SK-N-MC (cell line): ENCODE measurements around the gene SLC35G6.

ENCODE experiments used
- DNase-seq: peaks from one replicate; pipeline ENCODE4 v3.0.0-alpha.2; 2011; ENCODE audit warnings: low read depth, low spot score
- H3K27ac ChIP-seq: fragments of 200-600 bp; sonication (generic); 2 replicates; pipeline ENCODE4 v1.5.1; 2016; ENCODE audit warnings: mixed run types
- H3K36me3 ChIP-seq: fragments of 200-600 bp; sonication (generic); 2 replicates; pipeline ENCODE4 v1.6.1; 2017; ENCODE audit warnings: antibody characterized with exemption, low read length, mixed read lengths; ENCODE audit not compliant: insufficient read depth
- H3K4me3 ChIP-seq: fragments of 200-600 bp; sonication (generic); 2 replicates; pipeline ENCODE4 v1.5.1; 2016
- H3K9ac ChIP-seq: fragments of 200-600 bp; sonication (generic); 2 replicates; pipeline ENCODE4 v1.8.0; 2017; ENCODE audit warnings: mixed run types, mixed read lengths; ENCODE audit not compliant: insufficient read length
- H3K9me3 ChIP-seq: fragments of 200-600 bp; sonication (generic); 2 replicates; pipeline ENCODE4 v1.6.1; 2017; ENCODE audit warnings: low read depth, mild to moderate bottlenecking, antibody characterized with exemption, low read length, moderate library complexity, mixed read lengths
- EZH2 ChIP-seq: fragments of 200-600 bp; sonication (generic); IDR thresholded peaks from one replicate; pipeline ENCODE4 v1.6.1; 2017; ENCODE audit warnings: antibody characterized with exemption
- FOXP2 ChIP-seq: optimal IDR thresholded peaks from 2 replicates; pipeline ENCODE3; 2011; ENCODE audit warnings: mild to moderate bottlenecking, moderate library complexity; ENCODE audit not compliant: insufficient read depth; ENCODE audit errors: extremely low read length, control extremely low read depth
- POLR2AphosphoS5 ChIP-seq: IDR thresholded peaks from 2 replicates; pipeline ENCODE4 v1.6.1; 2012; ENCODE audit warnings: mild to moderate bottlenecking, low read depth, low read length, borderline replicate concordance

The SLC35G6 gene

DNA sequence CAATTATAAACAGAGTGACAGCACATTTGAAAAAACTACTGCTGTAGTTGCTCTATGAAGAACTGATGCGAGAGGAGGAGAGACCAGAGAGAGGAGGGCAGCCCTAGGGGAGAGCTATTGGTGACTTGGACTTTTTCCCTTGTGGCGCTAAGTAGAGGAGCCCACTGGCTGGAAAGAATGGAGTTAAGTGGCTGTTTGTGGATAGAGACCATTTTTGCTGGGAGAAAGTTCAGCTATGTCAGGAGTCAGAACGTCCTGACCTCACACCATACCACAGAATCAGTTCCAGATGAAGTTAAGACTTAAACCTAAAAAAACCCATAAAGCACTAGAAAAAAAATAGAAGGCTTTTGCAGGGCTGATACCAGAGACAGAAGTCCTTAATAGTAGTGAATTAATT, 4.9 kb downstream of the SLC35G6 start:
- no peaks in the 10 kb centered on the region for H3K9me3 ChIP-seq
- peaks cover 32% of the 10 kb centered on the region for H3K36me3 ChIP-seq
- peak overlapping the region; percentile 100 for H3K4me3 ChIP-seq
- no peak for DNase-seq
- no peak for TF ChIP-seq POLR2AphosphoS5
- TF ChIP-seq EZH2 = no peak
- TF ChIP-seq FOXP2 = no peak
- H3K27ac ChIP-seq = peak overlapping the region; percentile 51; the same call in 1 of the 2 replicates
- H3K9ac ChIP-seq = peak overlapping the region; percentile 73

GRCh38 chr17:7490144-7490543, 8.9 kb downstream of the SLC35G6 start:
- H3K9ac ChIP-seq = no peak overlapping the region
- H3K9me3 ChIP-seq = no peaks in the 10 kb centered on the region
- H3K4me3 ChIP-seq = no peak overlapping the region
- H3K36me3 ChIP-seq = peaks cover 57% of the 10 kb centered on the region
- no peak overlapping the region for H3K27ac ChIP-seq
- TF ChIP-seq POLR2AphosphoS5 (no peak), EZH2 (no peak), FOXP2 (no peak)
- no peak for DNase-seq

- DNase-seq = no peak
- Histone ChIP-seq H3K4me3 (no peak overlapping the region), H3K9me3 (no peaks in the 10 kb centered on the region), H3K9ac (no peak overlapping the region), H3K36me3 (peaks cover 66% of the 10 kb centered on the region), H3K27ac (no peak overlapping the region)
- TF ChIP-seq EZH2 (no peak), FOXP2 (no peak), POLR2AphosphoS5 (no peak)
Observed at GRCh38 chr17:7491583-7491982, 10.3 kb downstream of the SLC35G6 start.

DNA sequence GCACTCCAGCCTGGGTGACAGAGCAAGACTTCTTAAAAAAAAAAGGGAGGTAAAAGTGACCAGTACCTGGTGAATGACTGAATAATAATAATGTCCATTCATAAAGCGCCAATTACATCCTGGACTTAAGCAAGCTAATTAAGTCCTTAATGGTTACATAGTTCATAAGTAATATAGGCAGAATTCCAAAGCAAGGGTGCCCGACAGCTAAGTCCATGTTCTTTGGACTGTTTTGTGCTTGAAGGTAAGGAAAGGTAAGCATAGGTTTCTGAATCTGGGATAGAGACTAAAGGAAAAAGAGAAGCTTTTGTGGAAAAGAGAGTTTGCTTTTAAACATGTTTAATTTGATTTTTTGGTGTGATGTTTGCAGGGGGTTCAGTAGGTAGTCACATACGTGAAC, 12.7 kb downstream of the SLC35G6 start:
- no peak overlapping the region for H3K9ac ChIP-seq
- no peak for DNase-seq
- 0 out of 2 replicates have a peak overlapping the region, but pooled peaks have one; percentile 13 for H3K27ac ChIP-seq
- no peak overlapping the region for H3K4me3 ChIP-seq
- H3K36me3 ChIP-seq = peaks cover 80% of the 10 kb centered on the region
- no peak for TF ChIP-seq POLR2AphosphoS5
- no peak for TF ChIP-seq FOXP2
- TF ChIP-seq EZH2 = no peak
- H3K9me3 ChIP-seq = no peaks in the 10 kb centered on the region

GRCh38 chr17:7495906-7496434, 14.7 kb downstream of the SLC35G6 start:
- H3K27ac ChIP-seq = no peak overlapping the region
- H3K9me3 ChIP-seq = no peaks in the 10 kb centered on the region
- no peak overlapping the region for H3K4me3 ChIP-seq
- H3K9ac ChIP-seq = no peak overlapping the region
- peaks cover 79% of the 10 kb centered on the region for H3K36me3 ChIP-seq
- no peak for DNase-seq
- TF ChIP-seq FOXP2 = no peak
- no peak for TF ChIP-seq POLR2AphosphoS5
- TF ChIP-seq EZH2 = no peak

GRCh38 chr17:7496470-7497183, 15.4 kb downstream of the SLC35G6 start:
- TF ChIP-seq POLR2AphosphoS5 (no peak), FOXP2 (no peak), EZH2 (no peak)
- H3K9ac ChIP-seq = no peak overlapping the region
- H3K4me3 ChIP-seq = no peak overlapping the region
- H3K9me3 ChIP-seq = no peaks in the 10 kb centered on the region
- DNase-seq = no peak
- no peak overlapping the region for H3K27ac ChIP-seq
- H3K36me3 ChIP-seq = peaks cover 79% of the 10 kb centered on the region

DNA sequence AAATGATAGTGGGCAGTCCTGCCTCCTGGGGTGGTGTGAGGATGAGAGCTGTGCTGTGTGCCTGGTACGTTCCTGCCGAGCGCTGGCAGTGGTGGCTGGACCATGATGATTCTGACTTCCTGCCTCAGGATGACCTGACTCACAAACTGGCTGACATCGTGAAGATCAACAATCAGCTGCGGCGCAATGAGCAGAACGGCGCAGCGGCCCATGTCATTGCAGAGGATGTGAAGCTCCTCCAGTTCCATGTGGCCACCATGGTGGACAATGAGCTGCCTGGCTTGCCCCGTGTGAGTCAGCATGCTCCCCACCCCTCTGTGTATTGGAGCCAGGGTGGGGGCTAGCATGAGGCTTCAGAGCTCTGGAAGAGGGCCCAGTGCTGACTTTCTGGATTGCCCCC, 16.0 kb downstream of the SLC35G6 start:
- no peak for TF ChIP-seq EZH2
- TF ChIP-seq POLR2AphosphoS5 = no peak
- H3K27ac ChIP-seq = no peak overlapping the region
- peaks cover 80% of the 10 kb centered on the region for H3K36me3 ChIP-seq

GRCh38 chr17:7497636-7498035, 16.4 kb downstream of the SLC35G6 start:
- Histone ChIP-seq H3K9ac (no peak overlapping the region), H3K36me3 (peaks cover 82% of the 10 kb centered on the region), H3K27ac (no peak overlapping the region), H3K4me3 (no peak overlapping the region), H3K9me3 (no peaks in the 10 kb centered on the region)
- no peak for DNase-seq
- TF ChIP-seq EZH2 (no peak), POLR2AphosphoS5 (no peak), FOXP2 (no peak)

More for the DNA sequence above, 16.0 kb downstream of the SLC35G6 start:
- H3K9ac ChIP-seq = no peak overlapping the region
- no peak overlapping the region for H3K4me3 ChIP-seq
- no peak for DNase-seq
- no peaks in the 10 kb centered on the region for H3K9me3 ChIP-seq
